ENCODE results near the gene MYO3A. TPM values are rescaled to one million over a fixed set of nuclear protein-coding genes. Genes with fewer than 3 reads are reported as not detected.
"Not testable (repeated sequence)": the region's sequence is repeated elsewhere in the genome, so short reads cannot be mapped to it uniquely, and the experiment has no call there.

MYO3A gene
- total RNA-seq, 1 donor: 0.10 TPM

DNA sequence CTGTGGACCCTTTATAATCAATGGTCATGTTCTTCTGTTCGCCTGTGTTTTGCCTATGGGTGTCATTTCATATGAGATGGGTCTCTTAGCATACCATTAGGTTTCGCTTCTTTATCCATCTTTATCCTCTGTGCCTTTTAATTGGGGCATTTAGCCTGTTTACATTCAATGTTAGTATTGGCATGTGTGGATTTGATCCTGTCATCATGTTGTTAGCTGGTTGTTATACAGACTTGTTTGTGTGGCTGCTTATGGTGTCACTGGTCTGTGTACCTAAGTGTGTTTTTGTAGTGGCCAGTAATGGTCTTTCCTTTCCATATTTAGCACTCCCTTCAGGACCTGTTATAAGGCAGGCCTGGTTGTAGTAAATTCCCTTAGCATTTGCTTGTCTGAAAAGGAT is 90.3 kb downstream of the MYO3A start:
- no peak overlapping the region for H3K4me3 ChIP-seq (ENCODE audit: low read length)
- no peaks in the 10 kb centered on the region for H3K4me1 ChIP-seq (ENCODE audit: insufficient read depth, low read length)
- no peaks in the 10 kb centered on the region for H3K27me3 ChIP-seq (ENCODE audit: insufficient read depth, low read length)
- H3K9me3 ChIP-seq (ENCODE audit: low read depth, low read length): no peaks in the 10 kb centered on the region

DNA sequence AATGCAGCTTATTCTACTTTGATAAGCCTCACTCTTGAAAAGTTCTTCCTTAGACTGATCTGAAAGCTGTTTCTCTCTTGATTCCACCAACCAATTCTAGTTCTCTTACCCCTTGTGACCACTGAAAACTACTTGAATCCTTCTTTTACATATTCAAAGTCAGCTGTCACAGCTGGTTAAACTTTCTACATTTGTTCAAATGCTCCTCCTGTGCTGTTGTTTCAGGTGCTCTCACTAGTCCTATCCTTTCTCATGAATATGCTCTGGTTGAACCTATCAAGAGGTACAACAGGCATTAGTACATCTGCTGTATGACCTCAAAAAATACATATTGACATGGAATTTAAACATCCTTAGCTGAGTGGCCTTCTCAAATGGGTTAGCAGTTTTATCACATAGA is 91.5 kb downstream of the MYO3A start:
- Histone ChIP-seq H3K4me3 (ENCODE audit: low read length) (no peak overlapping the region), H3K9me3 (ENCODE audit: low read depth, low read length) (no peaks in the 10 kb centered on the region), H3K27me3 (ENCODE audit: insufficient read depth, low read length) (no peaks in the 10 kb centered on the region), H3K4me1 (ENCODE audit: insufficient read depth, low read length) (no peaks in the 10 kb centered on the region)

DNA sequence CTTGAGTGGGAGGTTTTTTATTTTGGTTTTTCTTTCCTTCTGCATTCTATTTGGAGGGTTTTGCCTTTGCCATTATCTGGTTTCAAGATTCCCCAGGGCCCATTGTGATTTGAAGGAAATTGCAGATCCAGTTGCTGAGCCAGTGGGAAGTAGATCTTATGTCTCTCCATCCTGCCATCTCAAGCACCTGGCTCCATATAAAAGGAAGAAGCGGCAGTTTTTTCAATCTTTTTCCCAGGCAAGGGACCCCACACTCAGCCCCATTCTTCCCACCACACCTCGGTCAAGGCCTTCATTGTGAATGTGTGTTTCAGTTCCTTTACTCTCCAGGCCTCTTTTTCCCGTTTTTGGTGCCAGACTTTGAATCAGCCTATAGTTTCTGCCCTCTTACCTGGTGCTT is 95.8 kb downstream of the MYO3A start:
- Histone ChIP-seq H3K4me1 (ENCODE audit: insufficient read depth, low read length) (no peaks in the 10 kb centered on the region), H3K9me3 (ENCODE audit: low read depth, low read length) (no peaks in the 10 kb centered on the region), H3K27me3 (ENCODE audit: insufficient read depth, low read length) (no peaks in the 10 kb centered on the region), H3K4me3 (ENCODE audit: low read length) (no peak overlapping the region)

DNA sequence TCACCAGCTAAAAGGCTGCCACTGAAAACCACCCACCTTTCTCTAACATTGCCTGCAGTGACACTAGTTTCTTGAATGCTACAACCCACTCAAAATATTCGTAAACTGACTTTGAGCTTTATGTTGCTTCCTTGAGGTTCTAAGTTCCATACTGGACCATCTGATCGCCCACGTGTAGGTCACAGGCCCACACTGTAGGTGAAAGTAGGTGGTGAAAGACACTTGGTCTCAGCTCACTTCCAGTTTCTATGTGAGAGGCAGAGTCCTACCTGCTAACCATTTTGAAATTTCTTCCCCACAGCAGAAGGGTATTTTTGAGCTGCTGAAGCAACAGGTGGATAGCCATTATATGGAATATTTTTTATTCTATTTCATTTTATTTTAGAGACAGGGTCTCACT is 97.3 kb downstream of the MYO3A start:
- Histone ChIP-seq H3K4me1 (ENCODE audit: insufficient read depth, low read length) (no peaks in the 10 kb centered on the region), H3K4me3 (ENCODE audit: low read length) (no peak overlapping the region), H3K9me3 (ENCODE audit: low read depth, low read length) (no peaks in the 10 kb centered on the region), H3K27me3 (ENCODE audit: insufficient read depth, low read length) (no peaks in the 10 kb centered on the region)

DNA sequence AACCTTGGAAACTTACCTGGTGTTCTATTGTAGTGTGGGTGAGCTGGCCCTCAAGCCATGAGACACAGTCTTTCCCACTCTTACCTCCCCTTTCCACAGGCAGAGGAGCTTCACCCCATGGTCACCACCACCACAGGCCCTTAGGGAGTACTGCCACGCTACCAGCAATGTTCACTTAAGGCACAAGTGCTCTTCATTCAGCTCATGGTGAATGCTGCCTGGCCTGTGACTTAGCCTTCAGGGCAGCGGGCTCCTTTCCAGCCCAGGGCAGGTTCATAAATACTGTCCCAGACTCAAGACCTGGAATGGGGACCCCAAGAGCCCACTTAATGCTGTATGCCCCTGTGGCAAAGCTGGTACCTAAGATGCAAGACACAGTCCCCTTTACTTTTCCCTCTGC is 109.4 kb downstream of the MYO3A start:
- H3K9me3 ChIP-seq (ENCODE audit: low read depth, low read length): peaks cover 1% of the 10 kb centered on the region
- H3K27me3 ChIP-seq (ENCODE audit: insufficient read depth, low read length): no peaks in the 10 kb centered on the region
- no peaks in the 10 kb centered on the region for H3K4me1 ChIP-seq (ENCODE audit: insufficient read depth, low read length)
- no peak overlapping the region for H3K4me3 ChIP-seq (ENCODE audit: low read length)

DNA sequence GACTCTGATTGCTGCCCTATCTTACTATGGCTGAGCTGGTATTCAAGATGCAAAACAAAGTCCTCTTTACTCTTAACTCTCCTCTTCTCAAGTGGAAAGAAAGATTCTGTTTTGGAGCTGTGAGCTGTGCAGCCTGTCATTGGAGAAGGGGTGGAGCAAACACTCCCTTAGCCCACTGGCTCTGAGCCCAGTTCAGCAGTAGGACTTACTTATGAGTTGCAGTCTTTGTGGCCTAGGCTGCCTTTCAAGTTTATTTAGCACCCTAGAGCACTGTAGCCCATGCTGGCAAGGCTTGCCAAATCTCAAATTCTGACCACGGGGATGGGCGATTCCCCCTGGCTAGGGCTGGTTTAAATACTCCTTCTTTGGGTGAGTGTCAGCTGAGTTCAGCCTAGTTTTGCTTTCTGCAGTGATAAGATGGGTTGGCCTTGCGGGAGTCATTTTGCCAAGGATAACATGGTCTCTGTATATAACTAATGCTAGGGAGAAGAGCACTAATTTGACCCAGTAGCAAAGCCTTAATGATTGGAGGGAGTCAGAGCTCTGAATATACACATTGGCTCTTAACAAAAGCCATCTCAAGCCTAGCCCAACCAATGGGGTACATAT is 110.2 kb downstream of the MYO3A start:
- H3K4me3 ChIP-seq (ENCODE audit: low read length): no peak overlapping the region
- no peaks in the 10 kb centered on the region for H3K4me1 ChIP-seq (ENCODE audit: insufficient read depth, low read length)
- H3K9me3 ChIP-seq (ENCODE audit: low read depth, low read length): no peaks in the 10 kb centered on the region
- no peaks in the 10 kb centered on the region for H3K27me3 ChIP-seq (ENCODE audit: insufficient read depth, low read length)

DNA sequence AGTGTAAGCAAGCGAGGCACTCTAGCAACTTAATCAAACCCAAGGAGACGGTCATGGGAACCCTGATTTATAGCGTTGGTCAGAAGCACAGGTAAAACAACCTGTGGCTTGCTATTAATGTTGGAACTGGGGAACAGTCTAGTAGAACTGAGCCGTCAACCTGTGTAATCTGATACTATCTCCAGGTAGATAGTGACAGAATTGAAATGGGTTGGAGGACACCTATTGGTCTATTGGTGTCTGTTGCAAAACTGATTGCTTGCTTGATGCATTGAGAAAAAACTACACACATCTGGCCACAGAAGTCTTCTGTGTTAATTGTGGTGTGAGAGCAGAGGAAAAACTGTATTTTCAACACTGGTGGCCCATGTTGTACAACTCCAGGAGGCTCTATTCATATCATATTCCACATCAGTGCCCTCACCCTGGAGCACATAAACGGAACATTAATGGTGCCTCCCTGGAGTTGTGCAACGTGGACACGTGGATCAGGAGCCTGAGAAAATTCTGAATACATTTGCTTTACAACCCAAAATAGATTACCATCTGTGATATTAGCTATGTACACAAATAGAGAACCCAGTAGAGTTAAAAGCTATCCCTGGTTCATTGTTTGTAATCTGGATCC is 112.2 kb downstream of the MYO3A start:
- no peaks in the 10 kb centered on the region for H3K9me3 ChIP-seq (ENCODE audit: low read depth, low read length)
- H3K4me1 ChIP-seq (ENCODE audit: insufficient read depth, low read length): no peaks in the 10 kb centered on the region
- H3K4me3 ChIP-seq (ENCODE audit: low read length): no peak overlapping the region

DNA sequence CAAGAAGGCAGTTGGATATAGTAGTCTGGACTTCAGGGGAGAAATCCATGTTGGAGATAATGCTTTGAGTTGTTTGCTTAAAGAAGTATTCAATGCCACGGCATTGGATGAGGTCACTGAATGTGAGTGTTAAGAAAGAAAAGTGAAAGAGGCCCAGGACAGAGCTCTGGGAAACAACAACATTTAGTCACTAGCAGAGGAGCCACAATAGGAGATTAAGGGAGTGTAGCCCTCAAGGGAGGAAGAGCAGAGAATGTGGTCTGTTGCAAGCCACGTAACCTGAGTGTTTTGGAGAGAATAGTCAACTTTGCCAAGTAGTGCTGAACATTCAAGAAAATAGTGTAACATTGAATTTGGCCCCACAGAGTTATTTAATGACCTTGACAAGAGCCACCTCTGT is 114.7 kb downstream of the MYO3A start:
- no peak overlapping the region for H3K4me3 ChIP-seq (ENCODE audit: low read length)
- no peaks in the 10 kb centered on the region for H3K27me3 ChIP-seq (ENCODE audit: insufficient read depth, low read length)
- H3K4me1 ChIP-seq (ENCODE audit: insufficient read depth, low read length): no peaks in the 10 kb centered on the region
- H3K9me3 ChIP-seq (ENCODE audit: low read depth, low read length): no peaks in the 10 kb centered on the region

More for the DNA sequence above, 112.2 kb downstream of the MYO3A start:
- H3K27me3 ChIP-seq (ENCODE audit: insufficient read depth, low read length): no peaks in the 10 kb centered on the region

DNA sequence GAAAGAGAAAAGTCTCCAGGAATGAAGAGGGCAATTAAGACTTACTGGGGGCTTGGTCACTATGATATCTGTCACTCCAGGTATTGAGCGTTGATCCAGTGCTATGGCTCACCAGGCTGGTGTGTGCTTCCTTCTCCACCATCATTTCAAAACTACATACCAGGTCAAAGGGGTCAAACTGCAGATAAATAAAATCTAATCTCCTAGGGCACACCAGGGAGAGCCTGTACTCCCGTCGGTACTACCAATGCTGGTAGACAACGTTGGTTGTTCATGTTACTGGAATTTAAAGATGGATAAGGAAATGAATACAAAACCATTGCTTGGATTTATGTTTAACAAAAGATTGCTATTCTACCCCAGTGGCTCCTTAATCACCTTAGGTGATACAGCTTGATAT is 118.3 kb downstream of the MYO3A start:
- Histone ChIP-seq H3K4me1 (ENCODE audit: insufficient read depth, low read length) (no peaks in the 10 kb centered on the region), H3K27me3 (ENCODE audit: insufficient read depth, low read length) (no peaks in the 10 kb centered on the region), H3K4me3 (ENCODE audit: low read length) (no peak overlapping the region), H3K9me3 (ENCODE audit: low read depth, low read length) (no peaks in the 10 kb centered on the region)

DNA sequence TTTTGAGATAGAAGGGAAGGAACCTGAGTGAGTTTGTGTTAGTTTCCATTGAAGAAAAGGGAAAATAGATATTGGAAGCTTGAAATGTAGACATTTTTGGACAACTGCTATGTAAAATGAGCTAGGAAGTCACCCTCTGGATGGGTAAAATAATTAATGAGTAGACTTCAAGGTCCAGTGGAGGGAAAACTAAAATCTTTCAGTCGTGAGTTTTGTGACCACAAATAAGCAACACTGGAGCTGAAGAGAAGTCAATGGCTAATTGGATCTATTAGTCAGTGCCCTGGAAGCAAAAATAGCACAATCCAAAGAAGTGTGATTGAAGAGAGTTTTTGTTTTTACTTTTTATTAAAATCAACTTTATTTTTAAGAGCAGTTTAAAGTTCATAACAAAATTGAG is 123.4 kb downstream of the MYO3A start:
- Histone ChIP-seq H3K27me3 (ENCODE audit: insufficient read depth, low read length) (no peaks in the 10 kb centered on the region), H3K9me3 (ENCODE audit: low read depth, low read length) (no peaks in the 10 kb centered on the region), H3K4me1 (ENCODE audit: insufficient read depth, low read length) (no peaks in the 10 kb centered on the region), H3K4me3 (ENCODE audit: low read length) (no peak overlapping the region)

DNA sequence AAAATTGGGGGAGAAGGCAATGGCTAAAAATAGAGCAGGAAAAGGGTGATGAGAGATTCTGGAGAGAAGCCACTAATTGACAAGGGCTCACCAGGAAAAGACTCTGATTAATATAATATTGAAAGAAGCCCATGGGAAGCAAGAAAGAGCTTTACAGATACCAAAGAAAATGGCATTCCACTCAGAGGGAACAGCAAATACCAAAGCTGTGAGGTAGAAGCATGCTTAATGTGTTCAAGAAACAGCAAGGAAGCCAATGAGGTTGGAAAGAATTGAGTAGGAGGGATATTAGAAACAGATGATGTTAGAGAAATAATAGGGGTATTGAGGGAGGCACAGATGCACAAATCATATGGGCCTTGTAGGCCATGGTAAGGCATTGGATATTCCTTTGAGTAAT is 130.1 kb downstream of the MYO3A start:
- no peak overlapping the region for H3K4me3 ChIP-seq (ENCODE audit: low read length)
- H3K9me3 ChIP-seq (ENCODE audit: low read depth, low read length): no peaks in the 10 kb centered on the region
- no peaks in the 10 kb centered on the region for H3K27me3 ChIP-seq (ENCODE audit: insufficient read depth, low read length)
- no peaks in the 10 kb centered on the region for H3K4me1 ChIP-seq (ENCODE audit: insufficient read depth, low read length)

DNA sequence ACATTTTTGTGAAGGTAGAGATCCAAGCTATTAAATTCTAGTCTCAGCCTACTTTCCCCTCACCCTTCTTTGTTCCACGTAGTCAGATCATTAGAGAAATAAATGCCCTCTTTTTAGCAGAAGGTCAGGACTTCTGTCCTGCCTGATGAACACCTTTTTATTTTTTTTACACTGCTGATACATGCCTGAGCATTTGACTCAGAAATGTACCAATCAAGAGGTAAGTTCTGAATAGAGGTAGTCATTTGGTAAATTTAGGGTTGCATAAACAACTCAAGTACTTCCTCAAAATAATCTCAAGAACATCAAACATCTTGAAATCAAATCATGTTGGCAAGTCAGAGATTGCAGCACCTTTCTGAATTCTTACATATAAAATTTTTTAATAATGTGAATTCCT is 133.7 kb downstream of the MYO3A start:
- Histone ChIP-seq H3K9me3 (ENCODE audit: low read depth, low read length) (no peaks in the 10 kb centered on the region), H3K4me3 (ENCODE audit: low read length) (no peak overlapping the region), H3K4me1 (ENCODE audit: insufficient read depth, low read length) (no peaks in the 10 kb centered on the region), H3K27me3 (ENCODE audit: insufficient read depth, low read length) (no peaks in the 10 kb centered on the region)

DNA sequence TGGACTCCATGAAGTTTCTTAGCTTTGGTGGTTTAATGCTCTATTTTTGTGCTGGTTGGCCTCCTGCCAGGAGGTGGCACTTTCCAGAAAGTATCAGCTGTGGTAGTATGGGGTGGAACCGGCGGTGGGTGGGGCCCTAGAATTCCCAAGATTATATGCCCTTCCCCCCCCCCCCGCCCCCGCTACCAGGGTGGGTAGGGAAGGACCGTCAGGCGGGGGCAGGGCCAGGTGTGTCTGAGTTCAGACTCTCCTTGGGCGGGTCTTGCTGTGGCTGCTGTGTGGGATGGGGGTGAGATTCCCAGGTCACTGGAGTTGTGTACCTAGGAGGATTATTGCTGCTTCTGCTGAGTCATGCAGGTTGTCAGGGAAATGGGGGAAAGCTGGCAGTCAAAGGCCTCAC is 146.9 kb downstream of the MYO3A start:
- H3K9me3 ChIP-seq (ENCODE audit: low read depth, low read length); H3K4me1 ChIP-seq (ENCODE audit: insufficient read depth, low read length); H3K27me3 ChIP-seq (ENCODE audit: insufficient read depth, low read length); H3K4me3 ChIP-seq (ENCODE audit: low read length): not testable (repeated sequence)

DNA sequence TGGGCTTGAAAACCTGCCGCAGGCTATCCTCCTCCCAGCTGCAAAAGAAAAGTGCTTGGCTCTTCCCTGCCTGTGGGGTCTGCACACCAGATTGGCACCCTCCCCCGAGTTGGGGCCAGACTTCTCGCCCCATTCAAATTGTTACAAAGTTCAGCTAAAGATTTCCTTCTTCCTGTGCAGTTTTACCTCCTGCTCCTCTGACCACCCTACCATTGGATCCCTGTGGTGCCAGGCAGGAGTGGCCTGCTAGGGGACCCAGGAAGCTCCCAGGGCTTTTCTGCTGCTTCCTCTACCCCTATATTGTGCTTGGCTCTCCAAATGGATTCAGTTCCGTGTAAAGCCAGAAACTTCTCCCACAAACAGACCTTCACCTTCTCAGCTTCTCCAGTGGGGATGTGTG is 147.4 kb downstream of the MYO3A start:
- H3K4me3 ChIP-seq (ENCODE audit: low read length): no peak overlapping the region
- no peaks in the 10 kb centered on the region for H3K27me3 ChIP-seq (ENCODE audit: insufficient read depth, low read length)
- H3K9me3 ChIP-seq (ENCODE audit: low read depth, low read length): no peaks in the 10 kb centered on the region
- no peaks in the 10 kb centered on the region for H3K4me1 ChIP-seq (ENCODE audit: insufficient read depth, low read length)

DNA sequence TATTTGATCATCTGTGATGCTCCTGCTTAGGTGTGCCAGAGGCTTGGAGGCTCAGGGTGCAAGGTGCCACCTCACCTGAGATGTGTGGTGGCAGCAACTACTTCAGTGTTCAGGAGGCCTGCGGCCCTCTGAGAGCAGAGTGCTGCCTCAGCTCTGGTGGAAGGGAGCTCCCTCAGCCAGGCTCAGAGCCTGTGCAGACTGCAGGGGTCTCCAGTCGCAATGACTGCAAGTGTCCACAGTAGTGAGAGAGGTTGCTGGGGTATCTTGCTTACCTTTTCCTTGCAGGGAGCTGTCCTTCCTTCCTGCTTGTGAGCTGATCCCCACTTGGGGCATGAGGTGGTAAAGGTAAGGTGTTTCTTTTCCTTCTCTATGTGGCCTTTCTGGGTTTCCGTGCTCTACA is 151.5 kb downstream of the MYO3A start:
- Histone ChIP-seq H3K4me1 (ENCODE audit: insufficient read depth, low read length) (no peaks in the 10 kb centered on the region), H3K4me3 (ENCODE audit: low read length) (no peak overlapping the region), H3K9me3 (ENCODE audit: low read depth, low read length) (no peaks in the 10 kb centered on the region), H3K27me3 (ENCODE audit: insufficient read depth, low read length) (no peaks in the 10 kb centered on the region)

DNA sequence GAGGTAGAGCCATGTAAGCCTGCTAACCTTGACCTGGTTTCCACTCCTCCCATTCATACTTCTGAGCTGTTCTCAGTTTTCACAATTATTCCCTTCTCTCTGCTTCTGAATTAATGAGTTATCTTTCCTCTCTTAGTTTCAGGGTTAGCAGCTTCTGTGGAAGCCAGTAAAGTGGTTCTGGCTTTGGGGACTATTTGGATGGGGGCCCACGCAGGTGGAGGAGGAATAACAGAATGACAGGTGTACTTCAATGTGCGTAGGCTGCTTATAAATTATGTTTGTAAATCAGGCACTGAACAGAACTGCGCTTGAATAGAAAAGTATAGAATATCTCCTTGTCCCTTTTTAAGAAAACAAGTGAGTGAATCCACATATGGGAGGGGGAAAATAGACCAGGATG is 153.6 kb downstream of the MYO3A start:
- Histone ChIP-seq H3K4me3 (ENCODE audit: low read length) (no peak overlapping the region), H3K4me1 (ENCODE audit: insufficient read depth, low read length) (no peaks in the 10 kb centered on the region), H3K9me3 (ENCODE audit: low read depth, low read length) (no peaks in the 10 kb centered on the region)

More for the DNA sequence above, 153.6 kb downstream of the MYO3A start:
- H3K27me3 ChIP-seq (ENCODE audit: insufficient read depth, low read length): no peaks in the 10 kb centered on the region
